IPS DF 4.7 (cell line): ENCODE results near the gene FAM120B.

Experiments used
- DNase-seq: peaks from one replicate; pipeline ENCODE4 v3.0.0-alpha.2; 2013; ENCODE audit warnings: low spot score; ENCODE audit errors: extremely low read depth

Gene FAM120B

GRCh38 chr6:170417881-170418280 lies 111.3 kb downstream of the FAM120B start:
- no peak for DNase-seq

GRCh38 chr6:170420283-170420682 lies 113.7 kb downstream of the FAM120B start:
- no peak for DNase-seq

GRCh38 chr6:170420791-170421776 lies 114.5 kb downstream of the FAM120B start:
- no peak for DNase-seq

GRCh38 chr6:170421921-170422320 lies 115.4 kb downstream of the FAM120B start:
- no peak for DNase-seq

GRCh38 chr6:170423030-170423429 lies 116.5 kb downstream of the FAM120B start:
- peak; percentile 38 for DNase-seq

GRCh38 chr6:170423814-170424603 lies 117.5 kb downstream of the FAM120B start:
- no peak for DNase-seq

GRCh38 chr6:170424604-170425126 lies 118.1 kb downstream of the FAM120B start:
- no peak for DNase-seq

GRCh38 chr6:170429450-170429849 lies 122.9 kb downstream of the FAM120B start:
- no peak for DNase-seq

GRCh38 chr6:170433163-170434116 lies 126.9 kb downstream of the FAM120B start:
- DNase-seq: no peak

GRCh38 chr6:170434117-170434820 lies 127.7 kb downstream of the FAM120B start:
- no peak for DNase-seq

GRCh38 chr6:170434821-170435155 lies 128.2 kb downstream of the FAM120B start:
- DNase-seq: no peak

GRCh38 chr6:170435766-170436165 lies 129.2 kb downstream of the FAM120B start:
- DNase-seq: no peak

GRCh38 chr6:170436209-170436809 lies 129.8 kb downstream of the FAM120B start:
- no peak for DNase-seq

GRCh38 chr6:170437719-170438401 lies 131.3 kb downstream of the FAM120B start:
- no peak for DNase-seq

- DNase-seq: no peak
Observed at GRCh38 chr6:170438402-170438753, 131.8 kb downstream of the FAM120B start.

GRCh38 chr6:170438861-170439260 lies 132.3 kb downstream of the FAM120B start:
- no peak for DNase-seq

- DNase-seq: no peak
Observed at GRCh38 chr6:170439366-170440361, 133.1 kb downstream of the FAM120B start.

GRCh38 chr6:170440437-170440836 lies 133.9 kb downstream of the FAM120B start:
- DNase-seq: no peak
